SU-DHL-6 (cell line): ENCODE data around the gene TMIGD2.

Source experiments
- CTCF ChIP-seq: fragments of 200-600 bp; sonication (generic); IDR thresholded peaks from one replicate; pipeline ENCODE4 v1.5.1; 2017; ENCODE audit warnings: antibody characterized with exemption, mild to moderate bottlenecking, low read length, moderate library complexity; ENCODE audit not compliant: insufficient read depth, poor library complexity, severe bottlenecking
- EZH2phosphoT487 ChIP-seq: fragments of 200-600 bp; sonication (generic), shearing (Covaris generic); conservative IDR thresholded peaks from 2 replicates; pipeline ENCODE4 v1.6.1; 2018; ENCODE audit warnings: mild to moderate bottlenecking, antibody characterized with exemption, low read length, moderate library complexity, mixed read lengths

DNA sequence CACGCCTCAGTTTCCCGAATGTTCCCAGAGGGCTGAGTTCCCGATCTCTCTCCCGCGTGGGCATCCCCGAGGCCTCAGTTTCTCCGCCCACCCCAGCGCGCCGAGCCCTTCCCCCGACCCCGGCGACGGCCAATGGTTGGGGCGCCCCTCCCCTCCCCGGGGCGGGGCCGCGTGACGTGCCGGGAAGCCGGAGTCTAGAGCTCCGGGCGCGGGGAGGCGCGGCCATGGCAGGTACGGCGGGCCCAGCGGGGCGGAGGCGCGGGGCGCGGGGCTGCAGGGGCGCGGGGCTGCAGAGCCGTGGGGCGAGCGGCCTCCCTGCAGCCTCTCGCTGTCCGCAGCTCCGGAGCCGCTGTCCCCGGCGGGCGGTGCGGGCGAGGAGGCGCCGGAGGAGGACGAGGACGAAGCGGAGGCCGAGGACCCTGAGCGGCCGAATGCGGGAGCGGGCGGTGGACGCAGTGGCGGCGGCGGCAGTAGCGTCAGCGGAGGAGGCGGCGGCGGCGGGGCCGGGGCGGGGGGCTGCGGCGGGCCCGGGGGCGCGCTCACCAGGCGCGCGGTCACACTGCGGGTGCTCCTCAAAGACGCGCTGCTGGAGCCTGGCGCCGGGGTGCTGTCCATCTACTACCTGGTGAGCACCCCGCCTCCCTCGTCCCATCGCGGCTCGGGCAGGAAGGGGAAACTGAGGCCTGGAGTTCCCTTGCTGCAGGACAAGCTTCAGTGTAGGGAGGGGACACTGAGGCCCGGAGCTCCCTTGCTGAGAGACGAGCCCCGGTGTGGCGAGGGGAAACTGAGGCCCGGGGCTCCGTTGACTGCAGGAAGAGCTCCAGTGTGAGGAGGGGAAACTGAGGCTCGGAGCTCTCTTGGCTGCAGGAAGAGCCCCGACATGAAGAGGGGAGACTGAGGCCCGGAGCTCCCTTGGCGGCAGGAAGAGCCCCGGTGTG lies 41.5 kb upstream of the TMIGD2 start, which contains the start of gene MPND:
- TF ChIP-seq CTCF (no peak), EZH2phosphoT487 (no peak)
